K562 (cell line): ENCODE results near the gene SLX9. TPM values are rescaled to one million over a fixed set of nuclear protein-coding genes. Genes with fewer than 3 reads are reported as not detected.

ENCODE experiments used
- ATAC-seq: fragments of 200-7000 bp; cut with Tn5 transposase; 3 replicates; pipeline ENCODE4 v1.9.1; 2020; ENCODE audit warnings: moderate library complexity
- BruUV-seq: library from RNA; stranded (reverse); fragments of 400-500 nt; replicated peaks from 2 replicates; lab custom pipeline; 2021; lab: Mats Ljungman, UMichigan
- CTCF ChIA-PET: fragments of 300-600 bp; formaldehyde crosslinking; extraction: SDS; loops from one replicate; lab custom pipeline; 2021; ENCODE audit warnings: low intra/inter-chr PET ratio; lab: Yijun Ruan, JAX
- POLR2A ChIA-PET: fragments of 300-600, 350-650 bp; sonication (Branson Sonifier 250); formaldehyde crosslinking; extraction: SDS; loops from one replicate; lab custom pipeline; 2021; ENCODE audit warnings: antibody characterized with exemption, inconsistent platforms; lab: Yijun Ruan, JAX
- DNase-seq, 4 experiments: peaks; one replicate each; pipeline versions ENCODE4 v3.0.0 to v3.0.0-alpha.2; 2011 to 2018; ENCODE audit warnings: low spot score in 3 of 4, mixed read lengths in 3 of 4; ENCODE audit errors: extremely low read depth in 1 of 4
- FAIRE-seq: peaks from 2 replicates; lab custom pipeline; 2011; peaks lifted over from hg19 to GRCh38; lab: Jason Lieb, UNC
- H2AFZ ChIP-seq: 2 replicates; pipeline ENCODE4 v1.6.0; 2011; ENCODE audit warnings: low read depth, low read length, control low read depth, inconsistent platforms
- H3K27ac ChIP-seq: fragments of 200-600 bp; 3 replicates; pipeline ENCODE4 v1.8.0; 2011; ENCODE audit warnings: low read depth, mild to moderate bottlenecking, control low read depth, inconsistent platforms, low read length, moderate library complexity, mixed read lengths; ENCODE audit errors: extremely low read depth
- H3K27me3 ChIP-seq, 2 experiments: fragments of 300-600 bp in 1 of 2; 2 replicates in 1 of 2; 3 replicates in 1 of 2; pipeline versions ENCODE4 v1.6.0 to v1.8.0; 2011; ENCODE audit warnings: inconsistent platforms in 2 of 2, low read length in 2 of 2, mild to moderate bottlenecking in 1 of 2, mixed read lengths in 1 of 2, moderate library complexity in 1 of 2; ENCODE audit not compliant: control insufficient read depth in 2 of 2, insufficient read depth in 2 of 2
- H3K36me3 ChIP-seq: fragments of 300-600 bp; 3 replicates; pipeline ENCODE4 v1.8.0; 2011; ENCODE audit warnings: mild to moderate bottlenecking, low read length, inconsistent platforms; ENCODE audit not compliant: control insufficient read depth, insufficient read depth
- H3K4me1 ChIP-seq, 2 experiments: fragments of 200-600 bp in 1 of 2; replicated peaks in 1 of 2; 2 replicates in 1 of 2; 3 replicates in 1 of 2; pipeline versions ENCODE4 v1.5.1 to v1.8.0; 2011; ENCODE audit warnings: inconsistent platforms in 2 of 2, low read length in 2 of 2, mild to moderate bottlenecking in 1 of 2, mixed read lengths in 1 of 2, moderate library complexity in 1 of 2; ENCODE audit not compliant: control insufficient read depth in 2 of 2, insufficient read depth in 2 of 2
- H3K4me2 ChIP-seq: 2 replicates; pipeline ENCODE4 v1.6.1; 2011; ENCODE audit warnings: low read length, control low read depth, inconsistent platforms, mixed read lengths; ENCODE audit not compliant: insufficient read depth
- H3K4me3 ChIP-seq: fragments of 200-600 bp; sonication (generic), shearing (Covaris generic); 2 replicates; pipeline ENCODE4 v1.5.1; 2016; ENCODE audit warnings: control low read depth, inconsistent platforms
- H3K79me2 ChIP-seq: fragments of 200-600 bp; 3 replicates; pipeline ENCODE4 v1.8.0; 2011; ENCODE audit warnings: low read length, inconsistent platforms; ENCODE audit not compliant: control insufficient read depth, insufficient read depth
- H3K9ac ChIP-seq, 2 experiments: 2 replicates each; pipeline versions ENCODE4 v1.6.0 to v1.6.1; 2011; ENCODE audit warnings: low read depth in 2 of 2, low read length in 2 of 2, control low read depth in 1 of 2, inconsistent platforms in 1 of 2, mild to moderate bottlenecking in 1 of 2, mixed read lengths in 1 of 2; ENCODE audit not compliant: insufficient read depth in 1 of 2
- H3K9me1 ChIP-seq: one replicate; pipeline ENCODE4 v1.6.0; 2011; ENCODE audit warnings: inconsistent platforms, mild to moderate bottlenecking, low read length, moderate library complexity; ENCODE audit not compliant: control insufficient read depth, insufficient read depth
- H3K9me3 ChIP-seq: replicated peaks from 2 replicates; pipeline ENCODE4 v1.5.1; 2011; ENCODE audit warnings: low read depth, low read length, inconsistent platforms; ENCODE audit not compliant: control insufficient read depth, insufficient read depth
- H4K20me1 ChIP-seq: replicated peaks from 2 replicates; pipeline ENCODE4 v1.6.1; 2011; ENCODE audit warnings: low read length, inconsistent platforms, mixed read lengths; ENCODE audit not compliant: control insufficient read depth, insufficient read depth
- BRD4 ChIP-seq: fragments of 200-600 bp; sonication (generic); IDR thresholded peaks from 2 replicates; pipeline ENCODE4 v1.6.1; 2017; ENCODE audit warnings: inconsistent platforms
- GABPB1 ChIP-seq: sonication (generic); formaldehyde crosslinking; IDR thresholded peaks from 2 replicates; pipeline ENCODE4 v1.8.0; 2022; ENCODE audit warnings: mild to moderate bottlenecking, missing genetic modification reagents
- GTF2F1 ChIP-seq: IDR thresholded peaks from 2 replicates; pipeline ENCODE4 v1.6.1; 2011; ENCODE audit warnings: low read depth, low read length, improper control_type of control experiment
- KDM1A ChIP-seq, 2 experiments: fragments of 450-650 bp; IDR thresholded peaks; 2 replicates each; pipeline ENCODE4 v1.6.1; 2016; ENCODE audit warnings: mild to moderate bottlenecking in 2 of 2
- RBM15 ChIP-seq: fragments of 200-400 bp; formaldehyde crosslinking; IDR thresholded peaks from 2 replicates; pipeline ENCODE4 v1.6.1; 2018; ENCODE audit warnings: mild to moderate bottlenecking, low read length, moderate library complexity; ENCODE audit not compliant: insufficient read depth
- RBM25 ChIP-seq: fragments of 200-400 bp; formaldehyde crosslinking; IDR thresholded peaks from 2 replicates; pipeline ENCODE4 v1.6.1; 2018; ENCODE audit warnings: low read length, low read depth, moderate library complexity; ENCODE audit not compliant: severe bottlenecking
- RBM34 ChIP-seq: fragments of 200-400 bp; formaldehyde crosslinking; IDR thresholded peaks from 2 replicates; pipeline ENCODE4 v1.6.1; 2018; ENCODE audit warnings: low read length, borderline replicate concordance; ENCODE audit not compliant: insufficient read depth
- SRSF1 ChIP-seq: fragments of 200-400 bp; formaldehyde crosslinking; IDR thresholded peaks from 2 replicates; pipeline ENCODE4 v1.6.1; 2017; ENCODE audit warnings: mild to moderate bottlenecking, low read depth, low read length, moderate library complexity
- THAP7 ChIP-seq: fragments of 250-450 bp; sonication (Bioruptor Pico); IDR thresholded peaks from 2 replicates; pipeline ENCODE4 v1.5.0; 2021
- ZBTB8A ChIP-seq: fragments of 450-650 bp; IDR thresholded peaks from 2 replicates; pipeline ENCODE4 v1.6.1; 2018; ENCODE audit warnings: mild to moderate bottlenecking, moderate library complexity; ENCODE audit not compliant: partially characterized antibody
- ZNF316 ChIP-seq: fragments of 450-650 bp; IDR thresholded peaks from 2 replicates; pipeline ENCODE4 v1.6.1; 2016
- ZNF318 ChIP-seq, 2 experiments: fragments of 450-650 bp; IDR thresholded peaks; 2 replicates each; pipeline ENCODE4 v1.6.1; 2016; ENCODE audit warnings: mild to moderate bottlenecking in 2 of 2, borderline replicate concordance in 1 of 2, low read depth in 1 of 2, moderate library complexity in 1 of 2
- ZNF354B ChIP-seq: fragments of 250-450 bp; sonication (Bioruptor Pico); IDR thresholded peaks from 2 replicates; pipeline ENCODE4 v1.4.0; 2020
- ZNF444 ChIP-seq: fragments of 250-450 bp; sonication (Bioruptor Pico); IDR thresholded peaks from 2 replicates; pipeline ENCODE4 v1.4.0; 2020; ENCODE audit warnings: mild to moderate bottlenecking, moderate library complexity
- WGBS: fragments of 100-300 bp; shearing (Covaris generic); methylation state at CpG from one replicate; pipeline ENCODE4 v1.1.6; 2016; ENCODE audit warnings: low coverage, mixed read lengths; ENCODE audit not compliant: insufficient coverage; ENCODE audit errors: missing lambda C conversion rate; 5-methylcytosine and 5-hydroxymethylcytosine counted together
- in situ Hi-C: fragments of 300-500 bp; cut with MboI; formaldehyde crosslinking; loops from 4 replicates; pipeline ENCODE4 v1.15.0; 2018; ENCODE audit warnings: inconsistent platforms, mixed read lengths
- intact Hi-C: fragments of 100-400 bp; cut with micrococcal nuclease; formaldehyde crosslinking; loops from 2 replicates; pipeline ENCODE4 v1.14.2; 2022
- polyA plus RNA-seq, 8 experiments: library from polyadenylated mRNA; depleted of rRNA in 4 of 8; stranded (reverse) in 5 of 8; unstranded in 3 of 8; fragments of >200 nt; fragmentation: Nextera tagmentation in 2 of 8; fragmentation: Illumina TruSeq in 1 of 8; extraction: Ambion mirVana in 2 of 8; extraction: Trizol in 1 of 8; gene quantifications; 2 replicates each; pipeline versions ENCODE4 v1.2.1 to v1.2.3, GENCODE V29; 2011 to 2014; ENCODE audit warnings: inconsistent platforms in 1 of 8, missing spikeins in 1 of 8
- total RNA-seq, 7 experiments: library from RNA; depleted of rRNA in 6 of 7; stranded (reverse); fragments of >200 nt in 6 of 7; fragmentation: Illumina TruSeq in 2 of 7; extraction: Trizol in 2 of 7; gene quantifications; 2 replicates each; pipeline versions ENCODE4 v1.2.1 to v1.2.3, GENCODE V29; 2011 to 2021; ENCODE audit warnings: low replicate concordance in 1 of 7

SLX9 gene
- total and polyA plus RNA-seq, 9 of the 15 experiments (the other 6 are each of a cell fraction or from before 2014, with no cell fraction given): 1.2 to 75.5 (median 16.5) TPM

- intact Hi-C loops: no loop called here
- 34% methylated on average over 5 of the region's 5 CpGs for WGBS
- Histone ChIP-seq H3K36me3 (no peaks in the 10 kb centered on the region), H3K4me3 (no peak overlapping the region), H3K79me2 (no peaks in the 10 kb centered on the region), H3K9me3 (peaks cover 4% of the 10 kb centered on the region; the same call in 1 of the 2 replicates), H3K4me2 (no peak overlapping the region), H3K27me3 (peaks cover 24 to 69% of the 10 kb centered on the region in 2 experiments; a peak in 4 of 5 replicates), H3K4me1 (peaks cover 0 to 41% of the 10 kb centered on the region in 2 experiments; a peak in 2 of 5 replicates), H2AFZ (no peak overlapping the region), H3K9me1 (no peaks in the 10 kb centered on the region), H3K27ac (no peak overlapping the region), H4K20me1 (no peaks in the 10 kb centered on the region; the same call in 1 of the 2 replicates), H3K9ac (no peak overlapping the region)
- DNase-seq (no peak), FAIRE-seq (no peak), ATAC-seq (no peak)
- in situ Hi-C loops: no loop called here
- no TSS peak for BruUV-seq
- CTCF ChIA-PET: no interaction called here
- POLR2A ChIA-PET: interaction anchor here (0.7 kb wide), 2 partner anchors 103 to 242 kb away, joined by 3 read pairs; no protein-coding TSS in a partner anchor
- no peak for TF ChIP-seq ZNF444 (CRISPR knock-in tag)
- TF ChIP-seq BRD4: no peak
- no peak for TF ChIP-seq RBM15
- TF ChIP-seq RBM25: no peak
- no peak for TF ChIP-seq THAP7 (CRISPR knock-in tag)
- no peak for TF ChIP-seq ZNF316
- no peak for TF ChIP-seq GABPB1 (CRISPR knock-in tag)
- no peak for TF ChIP-seq RBM34
- no peak for TF ChIP-seq ZBTB8A
- TF ChIP-seq SRSF1: no peak
- TF ChIP-seq KDM1A (IDR thresholded peaks at IDR 0.05): no peak
- no peak for TF ChIP-seq ZNF318 (IDR thresholded peaks at IDR 0.05; ENCODE audit: borderline replicate concordance in 1 of 2, low read depth in 1 of 2)
- no peak for TF ChIP-seq ZNF354B (CRISPR knock-in tag)
- no peak for TF ChIP-seq GTF2F1
These were observed 82.9 kb downstream of the SLX9 start for GRCh38 chr21:45022736-45023135.
